Hair follicle dermal papilla cell (primary cell): ENCODE results near the gene ZNF415. TPM values are rescaled to one million over a fixed set of nuclear protein-coding genes. Genes with fewer than 3 reads are reported as not detected.

Experiments used
- total RNA-seq: library from RNA; depleted of rRNA; stranded (reverse); fragments of >200 nt; gene quantifications from 2 replicates; pipeline ENCODE4 v1.2.3, GENCODE V29; 2012

The ZNF415 gene
- total RNA-seq = 8.4 and 11.2 TPM in 2 replicates

DNA sequence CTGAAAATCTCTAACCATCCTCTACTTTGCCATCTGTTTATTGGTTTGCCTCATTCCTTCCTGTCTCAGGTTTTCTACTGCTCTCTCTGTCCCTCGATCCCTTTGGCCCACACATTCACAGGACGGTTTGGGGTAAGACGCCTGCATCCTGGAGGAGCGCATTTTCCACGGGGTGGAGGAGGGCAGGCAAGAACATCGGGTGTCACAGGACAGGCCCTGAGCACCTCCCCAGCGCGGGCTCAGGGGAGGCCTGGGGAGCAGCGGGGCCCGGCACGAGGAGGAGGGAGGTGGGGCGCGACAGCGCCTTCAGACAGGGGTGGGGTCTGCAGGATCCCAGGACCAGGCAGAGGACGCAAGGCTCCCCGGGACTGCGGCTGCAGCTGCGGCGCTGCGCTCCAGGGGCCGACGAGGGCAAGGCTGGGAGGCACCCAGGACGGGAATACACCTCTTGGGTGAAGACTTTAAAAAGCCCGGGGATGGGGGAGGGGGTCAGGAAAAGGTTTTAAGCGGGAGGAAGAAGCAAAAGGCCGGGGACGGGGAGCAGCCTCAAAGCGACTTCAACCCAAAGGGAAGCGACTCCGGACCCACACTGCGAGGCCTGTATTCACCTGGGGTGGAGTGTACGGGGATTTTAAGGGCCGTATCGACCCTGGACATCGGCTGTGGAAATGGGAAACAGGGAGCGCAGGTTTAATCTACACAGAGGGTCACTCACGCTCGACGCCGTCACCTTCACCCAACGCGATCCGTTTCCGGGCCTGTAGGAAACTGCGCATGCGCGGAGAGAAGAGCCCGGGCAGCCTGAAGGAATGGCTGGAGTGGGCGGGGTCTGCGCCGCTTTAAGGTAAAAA is at the start of gene ZNF415:
TSS of gene ZNF415 (minus strand) at position 770 of the 851 bp plus-strand sequence. CDS start 10,234 bp downstream, outside the sequence.

DNA sequence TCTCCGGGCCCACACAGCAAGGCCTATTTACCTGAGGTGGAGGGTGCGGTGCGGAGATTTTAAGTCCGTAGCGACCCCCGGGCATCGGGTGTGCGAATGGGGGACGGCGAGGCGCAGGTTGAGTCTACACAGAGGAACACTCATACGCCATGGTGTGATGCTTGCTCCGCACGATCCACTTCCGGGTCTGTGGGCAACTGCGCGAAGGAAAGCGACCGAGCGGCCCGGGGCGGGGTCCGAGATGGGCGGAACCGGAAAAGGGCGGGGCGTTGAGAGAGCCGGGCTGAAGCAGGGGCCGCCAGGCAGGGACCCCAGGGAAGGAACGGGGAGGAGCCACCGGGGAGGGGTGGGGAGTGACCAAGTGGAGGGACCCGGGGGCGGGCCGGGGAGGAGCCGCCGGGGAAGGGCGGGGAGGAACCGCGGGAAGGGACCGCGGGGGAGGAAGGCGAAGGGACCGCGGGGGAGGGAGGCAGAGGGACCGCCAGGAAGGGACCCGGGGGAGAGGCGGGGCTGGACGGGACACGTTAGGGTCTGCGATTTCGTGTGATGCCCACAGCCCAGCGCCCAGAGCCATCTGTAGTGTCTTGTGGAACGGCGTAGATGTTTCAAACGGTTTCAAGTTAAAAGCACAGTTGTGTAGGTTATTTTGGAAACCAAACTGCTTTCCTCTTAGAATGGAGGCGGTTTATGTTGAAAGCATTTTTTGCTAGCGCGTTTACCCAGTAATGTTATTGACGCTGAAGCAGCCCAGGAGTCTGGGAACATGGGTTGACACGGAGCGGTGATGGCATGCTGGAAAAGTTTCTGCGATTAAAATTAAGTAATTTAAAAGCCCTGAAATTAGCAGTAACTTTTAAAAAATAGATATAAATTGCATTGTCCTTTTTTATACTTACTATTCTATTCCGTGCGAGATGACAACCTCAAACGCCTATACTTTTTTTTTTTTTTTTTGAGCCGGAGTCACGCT is 29.2 kb downstream of the ZNF415 start, which contains the start of gene ZNF160:
TSS of gene ZNF160 (minus strand) at position 189 of the 970 bp plus-strand sequence. CDS start 17,146 bp downstream, outside the sequence.

Other genes starting within 250 kb of the ZNF415 start
- 14.1 and 20.0 TPM in 2 replicates for gene ZNF320, start 235.3 kb downstream of the ZNF415 start, total RNA-seq
- gene ZNF888, start 209.5 kb downstream of the ZNF415 start, total RNA-seq = 5.0 and 6.1 TPM in 2 replicates
- gene ZNF816, start 170.0 kb downstream of the ZNF415 start, total RNA-seq = 5.2 and 8.1 TPM in 2 replicates
- gene ERVV-1, start 119.0 kb downstream of the ZNF415 start, total RNA-seq = not detected in 2 replicates
- gene ERVV-2, start 88.2 kb downstream of the ZNF415 start, total RNA-seq = not detected in 2 replicates
- 43.2 and 50.8 TPM in 2 replicates for gene ZNF160, start 29.5 kb downstream of the ZNF415 start, total RNA-seq
- 8.3 and 8.5 TPM in 2 replicates for gene ZNF347, start 26.1 kb upstream of the ZNF415 start, total RNA-seq
- 5.2 and 7.5 TPM in 2 replicates for gene ZNF665, start 60.4 kb upstream of the ZNF415 start, total RNA-seq
- gene ZNF677, start 122.0 kb upstream of the ZNF415 start, total RNA-seq = 28.8 and 29.4 TPM in 2 replicates
- gene VN1R2, start 125.4 kb upstream of the ZNF415 start, total RNA-seq = 0.16 TPM in 1 of 2 replicates, not detected in the other
- not detected in 2 replicates for gene VN1R4, start 134.8 kb upstream of the ZNF415 start, total RNA-seq
- 8.7 and 10.2 TPM in 2 replicates for gene ZNF845, start 200.8 kb upstream of the ZNF415 start, total RNA-seq
- 6.2 and 10.2 TPM in 2 replicates for gene ZNF525, start 232.8 kb upstream of the ZNF415 start, total RNA-seq